ENCODE measurements around the gene TRIM71. TPM values are rescaled to one million over a fixed set of nuclear protein-coding genes. Genes with fewer than 3 reads are reported as not detected.

The TRIM71 gene
- polyA plus RNA-seq, 3 donors: 0.02 to 0.33 (median 0.06) TPM

DNA sequence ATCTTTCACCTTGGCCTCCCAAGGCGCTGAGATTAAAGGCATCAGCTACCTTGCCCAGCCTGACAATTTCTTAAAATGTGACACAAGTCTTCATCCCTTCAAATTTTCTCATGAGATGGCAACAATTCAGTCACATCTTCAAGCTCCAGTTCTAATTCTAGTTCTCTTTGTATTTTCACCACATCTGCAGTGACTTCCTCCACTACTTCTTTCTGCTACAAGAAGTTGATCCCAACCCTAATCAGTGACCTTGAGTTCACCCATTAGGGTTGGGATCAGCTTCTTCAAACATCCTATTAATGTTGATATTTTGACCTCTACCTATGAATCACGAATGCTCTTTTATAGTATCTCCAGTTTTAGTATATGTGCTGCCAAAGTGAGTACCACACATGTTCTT lies 59.8 kb downstream of the TRIM71 start:
- Histone ChIP-seq H3K27me3 (ENCODE audit: control insufficient read depth in 2 of 2, insufficient read depth in 2 of 2, low read length in 2 of 2) (no peaks in the 10 kb centered on the region), H2AFZ (ENCODE audit: insufficient read depth, low read depth, low read length, poor library complexity, severe bottlenecking) (no peak overlapping the region), H3K79me2 (ENCODE audit: insufficient read depth, low read length) (peaks cover 3% of the 10 kb centered on the region), H4K20me1 (ENCODE audit: insufficient read depth, low read length) (no peaks in the 10 kb centered on the region), H3K4me3 (replicated peaks in 1 of 3; ENCODE audit: low read depth in 2 of 3, low read length in 3 of 3) (no peak overlapping the region), H3K4me1 (ENCODE audit: control insufficient read depth in 1 of 2, insufficient read depth in 2 of 2, low read length in 2 of 2) (peaks cover 18 to 23% of the 10 kb centered on the region in 2 donors), H3K9me3 (replicated peaks in 1 of 2; ENCODE audit: control insufficient read depth in 1 of 2, insufficient read depth in 1 of 2, low read length in 2 of 2) (no peaks in the 10 kb centered on the region), H3K9ac (ENCODE audit: insufficient read depth, low read length, poor library complexity, severe bottlenecking) (no peak overlapping the region), H3K4me2 (replicated peaks; ENCODE audit: extremely low read depth, low read length, poor library complexity, severe bottlenecking) (no peak overlapping the region), H3K36me3 (replicated peaks in 1 of 2; ENCODE audit: control insufficient read depth in 1 of 2, insufficient read depth in 2 of 2, low read length in 2 of 2) (no peaks in the 10 kb centered on the region), H3K27ac (ENCODE audit: low read depth in 1 of 2, low read length in 2 of 2) (no peak overlapping the region)
- intact Hi-C loops (cut with micrococcal nuclease): no loop called here
- Mint-ChIP-seq H3K4me1 (peaks cover 32% of the 10 kb centered on the region), H3K4me3 (no peak overlapping the region), H3K27me3 (ENCODE audit: low read depth in 3 of 3) (no peaks in the 10 kb centered on the region), H3K36me3 (peaks cover 0 to 7% of the 10 kb centered on the region in 2 donors), H3K27ac (no peak overlapping the region), H3K9me3 (no peaks in the 10 kb centered on the region)
- no peak for DNase-seq
- 90% methylated on average over 2 of the region's 2 CpGs for WGBS (ENCODE audit: insufficient coverage)
- no peak for TF ChIP-seq CTCF (IDR thresholded peaks at IDR 0.05)

DNA sequence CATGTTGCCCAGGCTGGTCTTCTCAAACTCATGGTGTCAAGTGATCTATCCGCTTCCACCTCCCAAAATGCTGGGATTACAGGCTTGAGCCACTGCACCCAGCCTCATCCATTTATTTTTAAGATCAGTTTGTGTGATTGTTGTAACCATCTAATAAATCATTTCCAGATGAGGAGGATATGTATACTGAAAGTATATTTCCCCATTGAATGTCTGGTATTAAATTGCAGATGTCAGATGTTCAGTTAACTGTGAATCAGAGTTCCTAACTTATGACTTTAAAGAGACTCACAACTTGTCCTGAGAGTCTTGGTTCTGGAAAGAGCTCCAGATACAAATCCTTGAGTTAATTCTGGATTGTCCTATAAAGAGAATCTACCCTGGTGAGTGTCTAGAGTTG lies 62.4 kb downstream of the TRIM71 start:
- no peaks in the 10 kb centered on the region for H3K36me3 ChIP-seq (replicated peaks in 1 of 2; ENCODE audit: control insufficient read depth in 1 of 2, insufficient read depth in 2 of 2, low read length in 2 of 2)
- H3K4me3 ChIP-seq (replicated peaks in 1 of 3; ENCODE audit: low read depth in 2 of 3, low read length in 3 of 3): no peak overlapping the region
- intact Hi-C loops (cut with micrococcal nuclease): no loop called here
- no peak overlapping the region for H2AFZ ChIP-seq (ENCODE audit: insufficient read depth, low read depth, low read length, poor library complexity, severe bottlenecking)
- no peaks in the 10 kb centered on the region for H3K9me3 Mint-ChIP-seq
- no CpG with 5 or more reads among the region's 1 CpG for whole genome bisulfite sequencing (ENCODE audit: insufficient coverage)
- no peaks in the 10 kb centered on the region for H3K27me3 ChIP-seq (ENCODE audit: control insufficient read depth in 2 of 2, insufficient read depth in 2 of 2, low read length in 2 of 2)
- H3K79me2 ChIP-seq (ENCODE audit: insufficient read depth, low read length): peaks cover 7% of the 10 kb centered on the region
- H3K36me3 Mint-ChIP-seq: peaks cover 0 to 9% of the 10 kb centered on the region in 2 donors
- H3K27ac Mint-ChIP-seq: no peak overlapping the region
- H3K4me2 ChIP-seq (replicated peaks; ENCODE audit: extremely low read depth, low read length, poor library complexity, severe bottlenecking): no peak overlapping the region
- no peak overlapping the region for H3K9ac ChIP-seq (ENCODE audit: insufficient read depth, low read length, poor library complexity, severe bottlenecking)
- H3K9me3 ChIP-seq (replicated peaks in 1 of 2; ENCODE audit: control insufficient read depth in 1 of 2, insufficient read depth in 1 of 2, low read length in 2 of 2): no peaks in the 10 kb centered on the region
- no peak overlapping the region for H3K4me3 Mint-ChIP-seq
- peaks cover 0 to 6% of the 10 kb centered on the region in 2 donors for H3K4me1 ChIP-seq (ENCODE audit: control insufficient read depth in 1 of 2, insufficient read depth in 2 of 2, low read length in 2 of 2)
- no peaks in the 10 kb centered on the region for H4K20me1 ChIP-seq (ENCODE audit: insufficient read depth, low read length)
- DNase-seq: no peak
- H3K27ac ChIP-seq (ENCODE audit: low read depth in 1 of 2, low read length in 2 of 2): no peak overlapping the region
- TF ChIP-seq CTCF (IDR thresholded peaks at IDR 0.05): no peak
- H3K27me3 Mint-ChIP-seq (ENCODE audit: low read depth in 3 of 3): peaks cover 0 to 1% (median 0%) of the 10 kb centered on the region in 3 donors
- H3K4me1 Mint-ChIP-seq: peaks cover 24% of the 10 kb centered on the region

Measured in CD14-positive monocyte (primary cell).